Head of caudate nucleus (tissue), 42 donors: ENCODE data around the gene HS6ST2.
A peak's percentile ranks its signal among the peaks of the same experiment; 100 is the strongest.

Experiments used
- DNase-seq, 42 donors: peaks; one replicate each; pipeline versions ENCODE4 v3.0.0 to v3.0.0-alpha.2; 2020 to 2021; ENCODE audit warnings: mixed read lengths in 7 of 42
- intact Hi-C: fragments of 100-400 bp; cut with DNase I; formaldehyde crosslinking; loops from one replicate; pipeline ENCODE4 v1.15.0; 2022

Gene HS6ST2

GRCh38 chrX:132815643-132816042 lies 142.8 kb downstream of the HS6ST2 start:
- intact Hi-C loops: no loop called here
- DNase-seq: no peak

GRCh38 chrX:132810964-132811712 lies 147.3 kb downstream of the HS6ST2 start:
- intact Hi-C loops: no loop called here
- DNase-seq: no peak

GRCh38 chrX:132810488-132810887 lies 147.9 kb downstream of the HS6ST2 start:
- intact Hi-C loops: no loop called here
- no peak for DNase-seq

DNA sequence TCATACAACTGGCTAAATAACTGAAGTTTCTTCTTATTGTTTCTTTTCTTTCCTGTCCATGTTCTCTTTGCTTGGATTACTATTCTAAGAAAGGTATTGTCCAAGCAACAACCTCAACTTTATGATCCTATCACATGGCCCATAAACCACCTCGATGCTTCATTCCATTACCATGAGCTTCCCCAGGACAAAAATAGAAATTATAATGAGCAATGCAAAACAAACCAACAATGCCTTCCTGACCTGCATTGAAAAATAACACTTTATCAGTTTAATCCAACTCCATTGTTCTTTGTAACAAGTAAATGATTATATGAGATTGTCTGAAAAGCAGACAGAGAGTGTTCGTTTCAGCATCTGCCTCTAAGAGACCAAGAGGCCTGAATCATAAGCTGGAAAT lies 148.8 kb downstream of the HS6ST2 start:
- intact Hi-C loops: no loop called here
- no peak for DNase-seq

GRCh38 chrX:132807411-132808030 lies 150.9 kb downstream of the HS6ST2 start:
- no peak for DNase-seq
- intact Hi-C loops: no loop called here

- no peak for DNase-seq
- intact Hi-C loops: no loop called here
Measured at GRCh38 chrX:132802033-132802432, 156.4 kb downstream of the HS6ST2 start.

GRCh38 chrX:132795181-132795580 lies 163.2 kb downstream of the HS6ST2 start:
- no peak for DNase-seq
- intact Hi-C loops: no loop called here

GRCh38 chrX:132791714-132792113 lies 166.7 kb downstream of the HS6ST2 start:
- intact Hi-C loops: no loop called here
- no peak for DNase-seq

DNA sequence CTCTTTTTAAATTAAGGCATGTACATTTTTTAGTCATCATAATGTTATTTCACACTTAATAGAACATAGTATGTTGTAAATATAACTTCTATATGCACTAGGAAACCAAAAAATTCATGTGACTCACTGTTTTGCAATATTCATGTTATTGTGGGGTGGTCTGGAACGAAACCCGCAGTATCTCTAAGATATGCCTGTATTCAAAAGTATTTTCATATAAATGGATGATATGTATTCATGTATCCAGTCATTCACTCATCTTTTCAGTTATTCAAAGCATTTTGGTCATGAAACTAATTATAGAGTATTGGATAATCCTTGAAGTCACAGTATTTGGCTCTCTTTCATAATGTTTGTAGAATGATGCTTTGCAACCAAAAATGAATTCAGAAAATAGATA lies 168.1 kb downstream of the HS6ST2 start:
- no peak for DNase-seq
- intact Hi-C loops: no loop called here

- intact Hi-C loops: no loop called here
- DNase-seq: no peak
Measured at GRCh38 chrX:132786217-132786616, 172.2 kb downstream of the HS6ST2 start.

DNA sequence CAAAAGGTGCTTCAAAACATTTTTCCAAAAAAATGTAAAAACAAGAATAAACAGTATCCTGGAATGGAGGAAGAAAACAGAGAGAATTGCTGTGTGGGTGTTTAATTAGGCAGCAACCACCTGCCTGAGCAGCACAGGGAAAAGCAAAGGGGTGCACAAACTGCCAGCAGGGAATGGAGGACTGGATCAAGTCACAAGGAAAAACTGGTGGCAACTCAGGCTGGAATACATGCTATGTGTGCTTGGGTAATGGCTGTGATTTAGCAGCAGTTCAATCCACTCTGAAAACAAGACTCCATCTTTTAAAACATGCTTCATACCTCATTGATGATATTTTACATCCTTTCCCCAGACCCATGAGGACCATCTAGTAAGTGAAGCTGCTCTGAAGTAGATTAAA lies 179.5 kb downstream of the HS6ST2 start:
- intact Hi-C loops: no loop called here
- DNase-seq: no peak

DNA sequence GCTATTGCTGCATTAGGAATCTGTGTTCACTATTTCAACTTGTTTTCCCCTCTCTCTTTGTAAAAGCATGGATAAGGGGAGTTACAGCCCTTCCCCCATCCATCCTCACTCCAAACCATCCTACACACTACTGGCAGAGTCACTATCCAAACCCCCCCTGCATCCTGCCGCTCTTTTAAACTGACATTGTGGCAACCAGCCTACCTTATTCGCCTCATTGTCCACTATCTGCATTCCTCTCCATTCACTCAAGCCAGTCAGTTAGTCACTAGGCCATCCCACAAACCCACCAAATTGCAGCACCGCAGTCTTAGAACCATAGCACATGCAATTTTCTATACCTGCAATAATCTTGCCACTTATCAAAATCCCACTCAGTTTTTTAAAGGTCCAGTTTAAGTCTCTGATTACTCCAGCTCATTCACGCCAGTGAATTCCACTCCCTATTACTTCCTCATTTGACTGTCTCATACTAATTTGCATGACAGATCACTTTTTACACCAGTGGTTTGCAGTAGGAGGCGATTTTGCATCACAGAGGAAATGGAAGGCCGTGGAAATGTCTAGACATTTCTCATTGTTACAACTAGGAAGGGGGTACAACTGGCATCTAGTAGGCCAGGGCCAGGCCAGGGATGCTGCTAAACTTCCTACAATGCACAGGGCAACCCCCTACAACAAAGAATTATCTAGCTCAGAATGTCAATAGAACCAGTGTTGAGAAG lies 181.8 kb downstream of the HS6ST2 start:
- no peak for DNase-seq
- intact Hi-C loops: no loop called here

- DNase-seq: no peak
- intact Hi-C loops: no loop called here
Measured at GRCh38 chrX:132775263-132775823, 183.1 kb downstream of the HS6ST2 start.

GRCh38 chrX:132774010-132774714 lies 184.3 kb downstream of the HS6ST2 start:
- intact Hi-C loops: no loop called here
- no peak for DNase-seq

DNA sequence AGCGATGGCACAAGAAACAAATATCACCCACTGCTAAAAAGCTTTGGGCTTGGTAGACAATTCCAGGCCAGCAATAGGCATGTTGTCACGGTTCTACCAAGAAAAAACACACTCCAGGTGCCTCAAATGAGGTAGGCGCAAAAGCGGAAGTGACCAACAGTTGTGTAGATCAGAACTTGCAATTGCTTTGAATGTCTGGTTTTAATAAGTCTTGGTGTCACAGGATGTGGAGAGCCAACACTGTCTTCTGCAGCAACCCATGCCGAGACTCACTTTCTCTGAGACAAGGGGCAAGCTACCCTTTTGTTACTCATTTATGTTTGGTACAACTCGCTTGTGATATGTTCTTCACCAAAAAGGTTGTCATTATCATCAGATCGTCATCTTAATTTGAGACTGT lies 188.8 kb downstream of the HS6ST2 start:
- intact Hi-C loops: no loop called here
- no peak for DNase-seq

DNA sequence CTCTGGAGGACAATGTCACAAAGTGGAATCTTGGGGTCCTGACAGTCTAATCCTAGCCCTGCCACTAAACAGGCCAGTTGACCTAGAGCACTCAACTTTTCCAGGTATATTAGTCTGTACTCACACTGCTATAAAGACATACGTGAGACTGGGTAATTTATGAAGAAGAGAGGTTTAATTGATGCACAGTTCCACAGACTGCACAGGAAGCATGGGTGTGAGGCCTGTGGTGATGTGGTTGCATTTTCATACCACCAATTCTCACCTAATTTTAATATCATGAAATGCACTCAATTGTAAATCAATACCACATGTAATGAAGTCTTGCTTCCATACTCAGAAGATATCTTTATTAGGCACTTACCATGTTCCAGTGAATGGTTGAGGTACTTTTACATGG lies 192.0 kb downstream of the HS6ST2 start:
- intact Hi-C loops: no loop called here
- no peak for DNase-seq

- intact Hi-C loops: no loop called here
- DNase-seq: peak in 2 of 42 donors; percentile 9 to 12
Measured at GRCh38 chrX:132763528-132763927, 194.9 kb downstream of the HS6ST2 start.

DNA sequence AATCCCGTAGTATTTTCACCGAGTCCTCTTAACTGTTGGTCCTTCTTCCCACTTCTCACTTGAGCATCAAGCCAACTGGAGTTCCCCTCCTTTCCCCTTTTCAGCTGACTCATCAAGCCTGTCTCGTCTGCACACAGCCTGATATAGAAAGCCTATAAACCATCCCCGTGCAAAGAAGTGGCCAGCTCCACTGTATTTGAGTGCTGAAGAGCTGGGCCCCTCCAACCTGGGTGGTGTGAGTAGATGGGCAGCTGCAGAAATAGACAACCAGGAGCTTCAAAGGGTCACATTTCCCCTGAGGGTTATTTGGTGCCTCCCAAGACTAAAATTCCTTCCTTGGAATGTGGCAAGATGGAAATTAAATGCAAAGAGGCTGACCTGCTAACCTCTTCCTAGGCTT lies 199.7 kb downstream of the HS6ST2 start:
- no peak for DNase-seq
- intact Hi-C loops: no loop called here

DNA sequence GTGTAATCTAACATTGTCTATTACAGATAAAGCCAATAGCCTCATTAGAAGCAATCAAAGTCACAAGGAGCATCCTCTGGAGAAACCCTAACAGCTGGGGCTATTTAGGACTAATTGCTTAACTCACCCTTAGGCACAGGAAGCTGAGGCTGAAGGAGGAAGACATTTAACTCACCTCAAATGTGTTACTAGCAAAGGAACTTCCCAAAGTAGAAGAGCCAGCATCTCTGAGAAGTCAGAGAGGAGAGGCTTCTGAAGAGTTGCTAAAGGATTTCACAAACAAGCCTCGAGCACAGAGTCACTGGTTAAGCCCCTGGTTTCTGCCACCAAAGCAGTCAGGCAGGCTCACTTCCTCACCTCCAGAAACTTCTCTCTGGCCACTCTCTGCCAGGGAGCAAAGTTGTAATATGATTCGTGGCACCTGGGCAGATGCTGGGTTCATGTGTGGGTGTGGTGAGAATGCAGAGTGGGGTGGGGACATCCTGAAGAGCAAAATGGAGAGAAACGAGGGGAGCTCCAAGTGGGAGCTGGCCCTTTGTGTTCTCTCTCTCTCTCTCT lies 201.3 kb downstream of the HS6ST2 start:
- DNase-seq: no peak
- intact Hi-C loops: no loop called here
